HepG2 (cell line): ENCODE data around the gene CLIC3. TPM values are rescaled to one million over a fixed set of nuclear protein-coding genes. Genes with fewer than 3 reads are reported as not detected.

Experiments used
- ATAC-seq: fragments of 200-7000 bp; cut with Tn5 transposase; 3 replicates; pipeline ENCODE4 v1.9.1; 2020; ENCODE audit warnings: mild to moderate bottlenecking, moderate library complexity
- BruUV-seq: library from RNA; stranded (reverse); fragments of 400-500 nt; replicated peaks from 2 replicates; lab custom pipeline; 2021; lab: Mats Ljungman, UMichigan
- CTCF ChIA-PET: fragments of 300-600 bp; formaldehyde crosslinking; extraction: SDS; loops from one replicate; lab custom pipeline; 2021; ENCODE audit warnings: low total read pairs, inconsistent platforms, low intra/inter-chr PET ratio; lab: Yijun Ruan, JAX
- POLR2A ChIA-PET: fragments of 350-600 bp; sonication (Branson Sonifier 250); formaldehyde crosslinking; loops from one replicate; lab custom pipeline; 2020; ENCODE audit warnings: antibody characterized with exemption, inconsistent platforms; lab: Yijun Ruan, JAX
- DNase-seq: peaks from one replicate; pipeline ENCODE4 v3.0.0-alpha.2; 2015; ENCODE audit warnings: low spot score
- FAIRE-seq: peaks from 3 replicates; lab custom pipeline; 2011; peaks lifted over from hg19 to GRCh38; lab: Jason Lieb, UNC
- H2AFZ ChIP-seq: one replicate; pipeline ENCODE4 v1.6.1; 2011; ENCODE audit warnings: low read length, inconsistent platforms
- H3K27ac ChIP-seq: fragments of 300-600 bp; 3 replicates; pipeline ENCODE4 v1.8.0; 2011; ENCODE audit warnings: mixed run types, mild to moderate bottlenecking, mixed read lengths, low read length, inconsistent platforms; ENCODE audit not compliant: insufficient read depth; ENCODE audit errors: extremely low read length
- H3K27me3 ChIP-seq, 2 experiments: fragments of 200-600 bp in 1 of 2; 2 replicates in 1 of 2; 3 replicates in 1 of 2; pipeline versions ENCODE4 v1.6.0 to v1.8.0; 2011; ENCODE audit warnings: low read length in 2 of 2, mild to moderate bottlenecking in 2 of 2, moderate library complexity in 2 of 2, inconsistent platforms in 1 of 2; ENCODE audit not compliant: insufficient read depth in 2 of 2, control insufficient read depth in 1 of 2
- H3K36me3 ChIP-seq, 2 experiments: fragments of 200-600 bp in 1 of 2; replicated peaks in 1 of 2; 2 replicates in 1 of 2; 3 replicates in 1 of 2; pipeline versions ENCODE4 v1.5.1 to v1.8.0; 2011; ENCODE audit warnings: low read length in 2 of 2, inconsistent platforms in 1 of 2; ENCODE audit not compliant: insufficient read depth in 2 of 2, control insufficient read depth in 1 of 2
- H3K4me1 ChIP-seq: 2 replicates; pipeline ENCODE4 v1.5.1; 2012; ENCODE audit warnings: low read length, inconsistent platforms; ENCODE audit not compliant: insufficient read depth
- H3K4me2 ChIP-seq: 2 replicates; pipeline ENCODE4 v1.6.0; 2011; ENCODE audit warnings: low read depth, low read length, inconsistent platforms
- H3K4me3 ChIP-seq, 3 experiments: fragments of 200-600 bp in 1 of 3; sonication (generic), shearing (Covaris generic) in 1 of 3; replicated peaks in 1 of 3; 2 replicates each; pipeline ENCODE4 v1.5.1; 2011 to 2016; ENCODE audit warnings: low read length in 3 of 3, inconsistent platforms in 2 of 3, low read depth in 2 of 3, mild to moderate bottlenecking in 2 of 3, control low read depth in 1 of 3, mixed read lengths in 1 of 3; ENCODE audit not compliant: insufficient read depth in 1 of 3
- H3K79me2 ChIP-seq: one replicate; pipeline ENCODE4 v1.6.1; 2011; ENCODE audit warnings: low read length, inconsistent platforms; ENCODE audit not compliant: insufficient read depth
- H3K9ac ChIP-seq: 2 replicates; pipeline ENCODE4 v1.6.0; 2011; ENCODE audit warnings: mild to moderate bottlenecking, low read depth, low read length, inconsistent platforms; ENCODE audit not compliant: insufficient read depth
- H3K9me3 ChIP-seq: 2 replicates; pipeline ENCODE4 v1.5.1; 2012; ENCODE audit warnings: mild to moderate bottlenecking, low read length
- H4K20me1 ChIP-seq: 2 replicates; pipeline ENCODE4 v1.6.0; 2011; ENCODE audit warnings: inconsistent platforms, mild to moderate bottlenecking, low read length, moderate library complexity; ENCODE audit not compliant: insufficient read depth
- GFI1 ChIP-seq: sonication (generic); formaldehyde crosslinking; IDR thresholded peaks from 2 replicates; pipeline ENCODE4 v1.5.0; 2020; ENCODE audit warnings: missing genetic modification reagents, mild to moderate bottlenecking, borderline replicate concordance
- SRSF9 ChIP-seq: fragments of 200-400 bp; formaldehyde crosslinking; IDR thresholded peaks from 2 replicates; pipeline ENCODE4 v1.6.1; 2018; ENCODE audit warnings: borderline replicate concordance, mild to moderate bottlenecking, low read depth, low read length; ENCODE audit not compliant: insufficient read depth, poor library complexity, severe bottlenecking
- TBL1XR1 ChIP-seq: fragments of 150-350 bp; IDR thresholded peaks from 2 replicates; pipeline ENCODE4 v1.6.1; 2014; ENCODE audit warnings: borderline replicate concordance, low read length; ENCODE audit not compliant: partially characterized antibody
- ZBTB33 ChIP-seq: sonication (generic); formaldehyde crosslinking; IDR thresholded peaks from 2 replicates; pipeline ENCODE4 v1.4.0; 2020; ENCODE audit warnings: missing genetic modification reagents
- ZNF34 ChIP-seq: sonication (generic); formaldehyde crosslinking; IDR thresholded peaks from 2 replicates; pipeline ENCODE4 v1.4.0; 2020; ENCODE audit warnings: mild to moderate bottlenecking, missing genetic modification reagents, borderline replicate concordance
- ZNF678 ChIP-seq: sonication (generic); formaldehyde crosslinking; IDR thresholded peaks from 2 replicates; pipeline ENCODE4 v1.4.0; 2020; ENCODE audit warnings: mild to moderate bottlenecking, missing genetic modification reagents
- ZSCAN29 ChIP-seq: sonication (generic); formaldehyde crosslinking; conservative IDR thresholded peaks from 2 replicates; pipeline ENCODE4 v1.4.0; 2020; ENCODE audit warnings: mild to moderate bottlenecking, missing genetic modification reagents
- WGBS: methylation state at CpG from one replicate; pipeline ENCODE4 v1.1.6; 2017; ENCODE audit warnings: low lambda C conversion rate; 5-methylcytosine and 5-hydroxymethylcytosine counted together
- in situ Hi-C: cut with HindIII; loops from 2 replicates; pipeline ENCODE4 v1.10.0; 2017; ENCODE audit warnings: low pct_unique_long_range_greater_than_20kb; ENCODE audit not compliant: extremely low pct_ligation_motif_present
- intact Hi-C: fragments of 100-400 bp; cut with micrococcal nuclease; formaldehyde crosslinking; loops from one replicate; pipeline ENCODE4 v1.10.0; 2022; ENCODE audit not compliant: unreplicated experiment
- polyA plus RNA-seq, 8 experiments: library from polyadenylated mRNA; depleted of rRNA in 3 of 8; stranded (reverse) in 7 of 8; unstranded in 1 of 8; fragments of >200 nt; fragmentation: Illumina TruSeq in 4 of 8; extraction: Trizol in 4 of 8; gene quantifications; 2 replicates each; pipeline versions ENCODE4 v1.2.1 to v1.2.3, GENCODE V29; 2011 to 2016; ENCODE audit warnings: low read depth in 4 of 8, missing spikeins in 1 of 8, mixed read lengths in 1 of 8; ENCODE audit not compliant: insufficient read depth in 1 of 8
- total RNA-seq, 5 experiments: library from RNA; depleted of rRNA; stranded (reverse); fragments of >200 nt; fragmentation: Illumina TruSeq; extraction: Trizol; gene quantifications; 2 replicates each; pipeline ENCODE4 v1.2.3, GENCODE V29; 2016; ENCODE audit warnings: low read depth in 1 of 5

The CLIC3 gene
- total and polyA plus RNA-seq, 2 of the 13 experiments (the other 11 are each of a cell fraction or from before 2014, with no cell fraction given): 0.51 to 1.5 TPM

- Histone ChIP-seq H2AFZ (no peak overlapping the region), H3K79me2 (no peaks in the 10 kb centered on the region), H3K36me3 (no peaks in the 10 kb centered on the region), H3K4me2 (peak overlapping the region; percentile 23; the same call in 1 of the 2 replicates), H3K27me3 (peaks cover 11 to 60% of the 10 kb centered on the region in 2 experiments), H3K27ac (no peak overlapping the region), H3K4me3 (no peak overlapping the region; a peak in 1 of 6 replicates), H3K9me3 (no peaks in the 10 kb centered on the region), H4K20me1 (no peaks in the 10 kb centered on the region), H3K4me1 (peaks cover 41% of the 10 kb centered on the region), H3K9ac (no peak overlapping the region)
- ChIA-PET POLR2A (interaction anchor here (0.8 to 2.3 kb wide), 4 partner anchors 14 to 32 kb away, joined by 3 to 13 read pairs (median 4); partner anchors contain the start of gene PAXX), CTCF (no interaction called here)
- intact Hi-C loops: no loop called here
- ATAC-seq: peak; percentile 3; the same call in 1 of the 3 replicates
- no peak for FAIRE-seq
- no peak for TF ChIP-seq ZNF678
- TF ChIP-seq SRSF9: no peak
- peak; percentile 3; the same call in 1 of the 2 replicates for TF ChIP-seq ZBTB33 (CRISPR knock-in tag)
- DNase-seq: no peak
- BruUV-seq: no TSS peak
- in situ Hi-C loops: no loop called here
- 44% methylated on average over 37 of the region's 78 CpGs for WGBS
These were observed 18.1 kb downstream of the CLIC3 start for GRCh38 chr9:136978073-136978864.

- peak overlapping the region; percentile 23; the same call in 1 of the 2 replicates for H3K4me2 ChIP-seq
- in situ Hi-C loops (no loop called here), intact Hi-C loops (no loop called here)
- CTCF ChIA-PET: no interaction called here
- TF ChIP-seq ZSCAN29 (CRISPR knock-in tag) (no peak), TBL1XR1 (no peak), ZNF34 (CRISPR knock-in tag) (no peak), GFI1 (CRISPR knock-in tag) (no peak)
- FAIRE-seq: no peak
- peaks cover 11 to 60% of the 10 kb centered on the region in 2 experiments for H3K27me3 ChIP-seq
- DNase-seq: no peak
- BruUV-seq: no TSS peak
- H3K4me3 ChIP-seq: no peak overlapping the region; a peak in 1 of 6 replicates
- no peak overlapping the region for H3K9ac ChIP-seq
- no peaks in the 10 kb centered on the region for H3K36me3 ChIP-seq
- 71% methylated on average over 8 of the region's 33 CpGs for WGBS
- H2AFZ ChIP-seq: no peak overlapping the region
- no peak overlapping the region for H3K27ac ChIP-seq
- POLR2A ChIA-PET: interaction anchor here (0.8 to 2.3 kb wide), 4 partner anchors 14 to 32 kb away, joined by 3 to 13 read pairs (median 4); partner anchors contain the start of gene PAXX
- H3K4me1 ChIP-seq: peaks cover 47% of the 10 kb centered on the region
- H3K9me3 ChIP-seq: no peaks in the 10 kb centered on the region
- ATAC-seq: no peak
- H4K20me1 ChIP-seq: no peaks in the 10 kb centered on the region
- no peaks in the 10 kb centered on the region for H3K79me2 ChIP-seq
These were observed 18.7 kb downstream of the CLIC3 start for GRCh38 chr9:136977649-136978072.
